Activated T-cell treated with anti-CD3 and anti-CD28 coated beads, Interleukin-2, amount 50 U/mL, for 1 hour (primary cell): Measurements from ENCODE around the gene SUPV3L1.
A peak's percentile ranks its signal among the peaks of the same experiment; 100 is the strongest.

ENCODE experiments used
- DNase-seq: peaks from one replicate; pipeline ENCODE4 v3.0.0-alpha.2; 2020

Gene SUPV3L1

GRCh38 chr10:69208761-69209160, 28.7 kb downstream of the SUPV3L1 start:
- no peak for DNase-seq

DNA sequence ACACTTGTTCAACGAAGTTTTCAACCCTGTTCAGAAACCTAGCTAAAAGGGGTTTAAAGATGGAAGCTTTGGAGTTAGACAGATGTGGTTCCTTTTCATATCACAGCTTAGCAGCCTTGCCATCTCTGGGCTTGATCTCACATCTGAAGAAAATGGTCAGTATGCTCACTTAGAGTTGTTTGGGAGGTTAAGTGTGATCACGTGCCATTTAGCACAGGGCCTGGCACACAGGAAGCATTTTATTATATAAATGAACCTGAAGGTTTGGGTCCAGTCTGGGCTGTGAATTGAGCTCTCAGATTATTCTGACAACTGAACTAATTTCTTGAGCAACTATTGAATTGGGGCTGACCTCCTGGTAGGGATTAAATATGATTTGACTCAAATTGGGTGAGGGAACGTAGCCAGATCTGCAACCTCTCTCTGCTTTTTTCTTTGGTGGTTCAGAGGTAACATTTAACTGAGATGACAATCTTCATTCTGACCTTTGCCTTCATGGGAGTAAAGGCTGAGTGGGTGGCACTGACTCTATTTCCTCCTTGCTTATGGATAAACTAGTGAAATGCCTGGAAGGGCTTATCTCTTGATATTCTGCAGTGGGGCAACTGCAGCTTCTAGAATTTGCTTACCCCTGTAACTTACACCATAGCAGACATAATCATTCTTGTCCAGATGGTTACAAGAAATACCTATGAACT, 29.9 kb downstream of the SUPV3L1 start:
- DNase-seq, result no peak

DNA sequence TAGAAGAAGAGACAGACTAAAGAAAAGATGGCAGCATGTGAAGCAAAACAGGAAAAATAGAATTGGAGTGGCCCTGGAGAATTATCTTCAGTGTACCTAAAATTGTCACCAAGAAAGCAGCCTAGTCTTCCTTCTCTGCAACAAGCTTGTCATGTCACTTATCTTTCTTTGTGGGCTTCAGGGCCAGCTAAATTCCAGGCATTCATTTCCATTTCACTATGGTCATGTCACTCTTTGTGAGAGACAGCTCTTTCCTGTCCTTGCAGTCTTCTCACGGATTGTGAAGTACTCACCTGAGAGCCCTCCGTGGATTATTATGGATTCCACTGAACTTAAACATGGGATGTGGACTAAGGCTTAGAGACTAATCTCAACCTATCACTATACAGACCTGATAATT, 31.1 kb downstream of the SUPV3L1 start:
- DNase-seq, result no peak

DNA sequence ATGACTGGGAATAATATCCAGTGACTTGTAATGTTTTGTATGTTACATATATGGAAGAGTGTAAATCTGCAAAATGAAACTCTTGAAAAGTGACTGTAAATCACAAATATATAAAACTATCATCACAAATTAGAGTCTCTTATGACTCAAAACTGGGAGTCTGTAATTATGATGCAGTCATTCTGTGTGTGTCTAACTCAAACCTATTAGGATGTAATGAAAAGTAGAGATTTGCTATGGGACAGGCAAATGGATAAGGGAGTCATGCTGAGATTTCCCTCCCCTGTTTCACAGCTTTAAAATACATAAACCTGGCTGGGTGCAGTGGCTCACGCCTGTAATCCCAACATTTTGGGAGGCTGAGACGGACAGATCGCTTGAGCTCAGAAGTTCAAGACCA, 31.5 kb downstream of the SUPV3L1 start:
- no peak for DNase-seq

- DNase-seq, result no peak
Measured at GRCh38 chr10:69213591-69214311, 33.7 kb downstream of the SUPV3L1 start.

DNA sequence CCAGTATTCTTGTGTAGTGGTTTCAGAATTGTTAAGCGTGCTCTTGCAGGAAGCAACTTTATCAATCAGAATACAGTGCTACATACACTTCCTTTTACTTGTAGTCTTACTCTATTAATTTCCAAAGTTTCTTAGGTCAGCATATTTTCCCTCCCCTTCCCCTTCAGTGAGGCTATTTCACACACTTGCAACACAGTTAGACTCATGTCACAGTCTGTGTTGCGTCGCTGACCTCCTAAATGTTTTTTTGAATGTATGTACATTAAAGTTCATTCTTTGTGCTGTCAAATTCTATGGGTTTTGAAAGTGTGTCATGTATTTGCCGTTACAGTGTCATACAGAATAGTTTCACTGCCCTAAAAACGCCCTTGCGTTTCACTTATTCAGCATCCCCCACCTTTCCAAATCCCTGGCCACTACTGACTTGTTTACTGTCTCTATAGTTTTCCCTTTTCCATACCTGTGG, 34.7 kb downstream of the SUPV3L1 start:
- no peak for DNase-seq

- no peak for DNase-seq
Measured at GRCh38 chr10:69215405-69216171, 35.6 kb downstream of the SUPV3L1 start.

DNA sequence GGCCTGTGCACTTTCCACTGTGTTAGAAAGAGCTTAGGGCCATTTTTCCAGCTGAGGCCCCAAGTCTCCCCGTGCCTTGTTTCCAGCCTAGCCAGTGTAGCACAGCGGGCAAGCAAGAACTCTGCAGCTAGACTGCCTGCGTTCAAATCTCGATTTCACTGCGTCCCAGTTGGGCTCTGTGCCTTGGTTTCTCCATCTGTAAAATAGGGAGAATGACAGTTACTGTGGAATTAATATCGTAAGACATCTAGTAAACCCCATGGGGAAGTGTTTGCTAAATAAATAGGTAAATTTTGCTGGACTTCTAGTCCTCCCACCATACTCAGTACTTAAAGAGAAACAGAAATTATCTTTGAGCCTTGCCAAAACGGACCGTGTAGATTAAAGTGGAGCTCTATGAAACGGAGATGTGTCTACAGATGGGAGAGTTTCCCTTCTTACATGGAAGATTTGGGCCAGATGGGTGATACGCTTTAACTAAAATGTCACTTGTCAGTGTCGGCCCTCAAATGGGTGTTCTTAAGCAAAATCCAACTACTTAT, 36.6 kb downstream of the SUPV3L1 start:
- DNase-seq, result no peak

DNA sequence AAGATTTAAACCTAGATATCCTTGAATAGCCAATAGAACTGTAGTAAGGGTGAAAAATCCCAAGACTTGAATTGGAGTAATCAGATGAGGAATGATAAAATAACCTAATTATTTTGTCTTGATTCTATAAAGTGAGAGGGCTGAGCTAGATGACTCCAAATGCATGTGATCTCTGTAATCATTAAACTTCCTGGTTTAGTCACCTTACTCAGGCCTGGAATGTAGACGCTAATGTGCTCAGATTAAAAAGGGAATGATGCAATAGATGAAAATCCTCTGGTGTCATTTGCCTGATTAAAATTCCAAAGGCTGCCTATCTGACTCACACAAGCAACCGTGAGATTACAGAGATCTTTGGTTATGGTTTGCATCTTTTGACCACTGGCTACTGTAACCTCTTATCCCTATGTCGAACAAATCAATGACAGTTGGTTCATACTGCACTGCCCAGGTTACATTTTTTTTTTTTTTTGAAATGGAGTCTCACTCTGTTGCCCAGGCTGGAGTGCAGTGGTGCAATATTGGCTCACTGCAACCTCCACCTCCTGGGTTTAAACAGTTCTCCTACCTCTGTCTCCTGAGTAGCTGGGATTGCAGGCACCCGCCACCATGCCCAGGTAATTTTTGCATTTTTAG, 37.2 kb downstream of the SUPV3L1 start:
- no peak for DNase-seq

GRCh38 chr10:69218831-69219230, 38.8 kb downstream of the SUPV3L1 start:
- no peak for DNase-seq

- no peak for DNase-seq
Measured at GRCh38 chr10:69220041-69220451, 40.0 kb downstream of the SUPV3L1 start, which contains the start of gene HKDC1. TSS of gene HKDC1 (plus strand) at chr10:69220332. CDS start at chr10:69220436, 104 bp downstream.

DNA sequence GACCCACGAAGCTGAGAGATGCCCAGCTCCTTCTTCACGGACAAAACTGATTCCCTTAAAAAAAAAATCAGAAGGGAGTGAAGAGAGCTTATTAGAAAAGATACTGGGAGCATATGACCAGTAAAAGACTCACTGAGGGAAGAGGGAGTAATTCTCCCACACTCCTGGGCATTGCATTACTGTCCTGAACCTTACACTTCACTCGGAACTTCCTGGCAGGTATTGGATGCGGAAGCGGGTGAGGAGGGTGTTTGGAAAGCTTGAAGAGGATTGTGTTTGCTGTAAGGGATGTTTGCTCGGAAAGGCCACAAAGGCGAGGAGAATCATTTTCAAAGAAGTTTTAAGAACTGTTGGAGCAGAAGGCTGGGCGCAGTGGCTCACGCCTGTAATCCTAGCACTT, 40.5 kb downstream of the SUPV3L1 start:
- no peak for DNase-seq

DNA sequence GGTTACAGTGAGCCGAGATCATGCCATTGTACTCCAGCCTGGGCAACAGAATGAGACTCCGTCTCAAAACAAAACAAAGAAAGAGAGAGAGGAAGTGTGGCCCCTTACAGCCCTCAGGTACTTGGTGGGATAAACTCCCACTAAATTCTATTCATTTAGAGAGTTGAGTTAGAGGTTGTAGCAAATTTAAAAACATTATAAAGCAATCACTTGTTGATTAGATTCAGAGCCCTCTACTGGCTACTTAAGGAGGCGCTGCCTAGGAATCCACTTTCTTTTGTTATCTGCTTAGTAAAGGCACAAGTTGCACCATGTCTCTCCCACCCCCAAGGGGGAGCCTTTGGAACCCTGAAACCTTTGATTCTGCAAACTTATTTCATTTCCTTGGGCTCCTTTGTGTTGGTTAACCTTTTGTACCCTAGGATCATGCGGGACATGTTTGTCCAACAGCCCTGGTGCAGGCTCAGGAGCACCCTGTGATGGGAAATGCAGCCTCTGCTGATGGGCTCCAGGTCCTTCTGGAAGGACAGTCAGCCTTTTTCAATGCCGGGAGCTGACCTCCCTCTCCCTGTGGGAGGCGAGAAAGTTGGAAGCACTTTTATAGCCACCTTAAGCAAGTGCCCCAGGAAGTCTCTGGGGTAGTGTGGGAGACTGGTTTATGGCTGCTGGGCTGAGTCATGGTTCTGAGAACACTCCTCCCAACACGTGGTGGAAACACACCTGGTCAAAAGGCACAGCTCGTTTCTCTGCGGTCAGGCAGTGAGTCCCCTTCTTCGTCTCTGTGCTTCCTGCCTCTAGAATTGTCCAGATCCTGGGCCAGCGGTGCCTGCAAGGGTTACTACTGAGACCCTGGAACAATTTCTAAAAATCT, 42.4 kb downstream of the SUPV3L1 start:
- DNase-seq, result peak; percentile 59

DNA sequence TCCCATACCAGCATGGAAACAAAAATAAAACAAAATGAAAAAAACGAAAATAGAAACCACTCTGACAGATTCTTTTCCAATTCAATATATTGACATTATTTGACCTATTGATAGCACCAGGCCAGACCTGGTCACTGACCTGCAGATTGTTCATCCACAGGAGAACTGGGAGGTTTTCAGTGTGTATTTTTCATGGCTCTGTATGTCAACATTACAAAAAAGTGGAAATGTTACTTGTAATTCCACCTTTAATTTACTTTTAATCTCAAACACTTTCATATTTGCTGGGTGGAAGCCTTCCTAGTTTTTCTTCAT, 43.0 kb downstream of the SUPV3L1 start:
- DNase-seq, result no peak

- no peak for DNase-seq
Measured at GRCh38 chr10:69224862-69225657, 45.0 kb downstream of the SUPV3L1 start.

GRCh38 chr10:69225681-69226080, 45.6 kb downstream of the SUPV3L1 start:
- no peak for DNase-seq

GRCh38 chr10:69226919-69227450, 47.0 kb downstream of the SUPV3L1 start:
- DNase-seq, result no peak

DNA sequence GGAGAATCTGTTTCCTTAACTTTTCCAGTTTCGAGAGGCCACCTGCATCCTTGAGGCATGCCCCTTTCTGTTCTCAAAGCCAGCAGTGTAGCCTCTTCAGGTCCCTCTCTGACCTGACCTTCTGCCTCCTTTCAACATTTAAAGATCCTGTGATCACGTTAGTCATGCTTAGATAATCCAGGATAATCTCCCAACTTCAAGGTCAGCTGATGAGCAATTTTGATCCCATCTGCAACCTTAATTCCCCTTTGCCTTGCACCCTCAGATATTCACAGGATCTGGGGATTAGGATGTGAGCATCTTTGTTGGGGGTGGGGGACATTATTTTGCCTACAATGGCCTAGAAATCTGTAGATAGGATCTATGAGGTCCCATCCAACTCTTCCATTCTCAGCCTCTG, 48.1 kb downstream of the SUPV3L1 start:
- DNase-seq, result no peak

DNA sequence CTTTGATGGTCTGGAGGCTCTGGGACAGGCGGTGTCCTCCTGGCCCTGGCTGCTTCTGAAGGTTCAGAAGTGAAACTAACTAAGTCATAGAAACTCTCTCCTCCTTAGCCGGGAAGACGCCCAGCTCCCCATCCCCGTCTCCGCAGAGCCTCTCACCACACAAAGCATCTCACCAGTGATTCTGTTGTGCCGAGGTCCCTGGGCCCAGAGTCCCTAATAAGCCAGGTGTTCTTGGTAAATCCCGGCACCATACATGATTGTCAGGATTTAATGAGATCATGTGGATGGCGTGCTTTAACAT, 49.5 kb downstream of the SUPV3L1 start:
- no peak for DNase-seq

GRCh38 chr10:69230128-69230527, 50.1 kb downstream of the SUPV3L1 start:
- DNase-seq, result no peak

DNA sequence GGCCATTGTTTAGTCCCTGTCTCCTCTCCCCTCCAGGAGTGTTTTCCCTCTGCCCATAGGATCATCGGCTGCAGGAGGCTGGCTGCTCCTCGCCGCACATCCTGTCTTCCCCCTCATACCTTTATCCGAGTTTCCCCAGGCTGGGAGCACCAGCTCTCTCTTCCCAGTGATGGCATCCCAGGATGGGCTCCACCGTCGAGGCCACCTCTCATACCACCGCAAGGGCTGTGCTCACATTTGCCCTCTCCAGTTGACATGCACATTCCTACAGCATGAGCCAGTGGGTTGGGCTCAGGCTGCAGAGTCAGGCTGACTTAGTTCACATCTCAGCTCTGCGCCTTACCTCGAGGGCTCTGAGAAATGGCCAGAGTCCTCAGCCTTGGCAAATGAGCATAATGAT, 52.2 kb downstream of the SUPV3L1 start:
- no peak for DNase-seq
